ENCODE results near the gene XPR1.

The XPR1 gene

GRCh38 chr1:180929389-180929788, 297.6 kb downstream of the XPR1 start:
- TF ChIP-seq POLR2A (IDR thresholded peaks at IDR 0.05; ENCODE audit: low read depth, low read length), result no peak
- no peak for FAIRE-seq
- DNase-seq (ENCODE audit: insufficient read length, low spot score), result no peak

- FAIRE-seq, result no peak
- TF ChIP-seq POLR2A (IDR thresholded peaks at IDR 0.05; ENCODE audit: low read depth, low read length), result no peak
- DNase-seq (ENCODE audit: insufficient read length, low spot score), result no peak
Measured at GRCh38 chr1:180930687-180931086, 298.9 kb downstream of the XPR1 start.

GRCh38 chr1:180931529-180931928, 299.7 kb downstream of the XPR1 start:
- FAIRE-seq (no peak), DNase-seq (ENCODE audit: insufficient read length, low spot score) (no peak)
- TF ChIP-seq POLR2A (IDR thresholded peaks at IDR 0.05; ENCODE audit: low read depth, low read length), result no peak

GRCh38 chr1:180932378-180932777, 300.6 kb downstream of the XPR1 start:
- DNase-seq (ENCODE audit: insufficient read length, low spot score) (no peak), FAIRE-seq (no peak)
- no peak for TF ChIP-seq POLR2A (IDR thresholded peaks at IDR 0.05; ENCODE audit: low read depth, low read length)

- TF ChIP-seq POLR2A (IDR thresholded peaks at IDR 0.05; ENCODE audit: low read depth, low read length), result no peak
- FAIRE-seq, result no peak
- DNase-seq (ENCODE audit: insufficient read length, low spot score), result no peak
Measured at GRCh38 chr1:180933141-180933540, 301.3 kb downstream of the XPR1 start.

- DNase-seq (ENCODE audit: insufficient read length, low spot score) (no peak), FAIRE-seq (no peak)
- no peak for TF ChIP-seq POLR2A (IDR thresholded peaks at IDR 0.05; ENCODE audit: low read depth, low read length)
Measured at GRCh38 chr1:180934563-180934962, 302.7 kb downstream of the XPR1 start.

GRCh38 chr1:180935326-180936109, 303.7 kb downstream of the XPR1 start:
- FAIRE-seq, result no peak
- no peak for DNase-seq (ENCODE audit: insufficient read length, low spot score)
- no peak for TF ChIP-seq POLR2A (IDR thresholded peaks at IDR 0.05; ENCODE audit: low read depth, low read length)

- TF ChIP-seq POLR2A (IDR thresholded peaks at IDR 0.05; ENCODE audit: low read depth, low read length), result no peak
- DNase-seq (ENCODE audit: insufficient read length, low spot score), result no peak
- FAIRE-seq, result no peak
Measured at GRCh38 chr1:180936110-180937011, 304.5 kb downstream of the XPR1 start.

GRCh38 chr1:180937012-180937372, 305.2 kb downstream of the XPR1 start:
- DNase-seq (ENCODE audit: insufficient read length, low spot score) (no peak), FAIRE-seq (no peak)

GRCh38 chr1:180937624-180938225, 305.9 kb downstream of the XPR1 start:
- DNase-seq (ENCODE audit: insufficient read length, low spot score) (no peak), FAIRE-seq (no peak)
- no peak for TF ChIP-seq POLR2A (IDR thresholded peaks at IDR 0.05; ENCODE audit: low read depth, low read length)

More at GRCh38 chr1:180937012-180937372, 305.2 kb downstream of the XPR1 start:
- TF ChIP-seq POLR2A (IDR thresholded peaks at IDR 0.05; ENCODE audit: low read depth, low read length), result no peak

GRCh38 chr1:180939073-180939710, 307.4 kb downstream of the XPR1 start:
- no peak for DNase-seq (ENCODE audit: insufficient read length, low spot score)
- FAIRE-seq, result no peak
- TF ChIP-seq POLR2A (IDR thresholded peaks at IDR 0.05; ENCODE audit: low read depth, low read length), result no peak

GRCh38 chr1:180939711-180940103, 307.9 kb downstream of the XPR1 start:
- TF ChIP-seq POLR2A (IDR thresholded peaks at IDR 0.05; ENCODE audit: low read depth, low read length), result no peak
- no peak for FAIRE-seq
- DNase-seq (ENCODE audit: insufficient read length, low spot score), result no peak

Measured in H54 (cell line).